Fibroblast of gingiva (primary cell): ENCODE results near the gene MISP3.
"Not testable (repeated sequence)": the region's sequence is repeated elsewhere in the genome, so short reads cannot be mapped to it uniquely, and the experiment has no call there.

Experiments
- DNase-seq: peaks from one replicate; pipeline ENCODE4 v3.0.0-alpha.2; 2011; ENCODE audit warnings: low read depth

Gene MISP3

DNA sequence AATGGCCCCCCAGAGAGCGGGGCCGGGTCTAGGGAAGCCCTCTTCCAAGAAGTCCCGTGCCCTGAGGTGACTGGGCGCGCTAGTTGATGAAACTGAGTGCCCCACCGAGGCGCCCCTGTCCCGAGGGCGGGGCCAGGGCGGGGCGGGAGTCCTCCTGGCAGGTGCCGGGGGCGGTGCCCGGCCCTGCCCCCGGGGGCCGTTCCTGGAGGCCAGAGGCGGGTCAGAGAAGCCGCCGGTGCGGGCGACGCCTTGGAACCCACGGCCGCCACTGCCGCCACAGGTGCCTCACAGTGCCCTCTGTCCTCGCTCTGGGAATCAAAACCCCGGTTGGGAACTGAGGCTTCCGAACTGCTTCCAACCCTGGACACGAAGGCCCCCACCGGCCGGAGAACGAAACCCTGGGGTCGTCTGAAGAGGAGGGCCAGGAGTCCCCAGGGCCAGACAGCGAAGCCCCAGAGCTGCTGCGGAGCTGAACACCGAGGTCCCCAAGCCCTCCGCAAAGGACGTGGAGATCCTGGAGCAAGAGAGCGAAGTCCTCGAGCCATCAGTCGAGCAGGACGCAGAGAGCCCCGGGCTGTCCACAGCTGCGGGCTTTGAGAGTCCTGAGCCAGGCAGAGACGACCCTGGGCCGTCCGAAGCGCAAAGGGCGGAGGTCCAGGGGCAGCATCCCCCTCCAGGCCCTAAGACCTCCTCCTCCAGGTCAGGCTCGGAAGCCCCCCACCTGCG is at the start of gene MISP3:
MISP3 (plus strand) TSS at position 252 of the 726 bp plus-strand sequence. CDS start 524 bp downstream, outside the sequence.
- DNase-seq: peak; percentile 20

- peak; percentile 32 for DNase-seq
Measured at GRCh38 chr19:14023404-14024235, 49.0 kb upstream of the MISP3 start.

DNA sequence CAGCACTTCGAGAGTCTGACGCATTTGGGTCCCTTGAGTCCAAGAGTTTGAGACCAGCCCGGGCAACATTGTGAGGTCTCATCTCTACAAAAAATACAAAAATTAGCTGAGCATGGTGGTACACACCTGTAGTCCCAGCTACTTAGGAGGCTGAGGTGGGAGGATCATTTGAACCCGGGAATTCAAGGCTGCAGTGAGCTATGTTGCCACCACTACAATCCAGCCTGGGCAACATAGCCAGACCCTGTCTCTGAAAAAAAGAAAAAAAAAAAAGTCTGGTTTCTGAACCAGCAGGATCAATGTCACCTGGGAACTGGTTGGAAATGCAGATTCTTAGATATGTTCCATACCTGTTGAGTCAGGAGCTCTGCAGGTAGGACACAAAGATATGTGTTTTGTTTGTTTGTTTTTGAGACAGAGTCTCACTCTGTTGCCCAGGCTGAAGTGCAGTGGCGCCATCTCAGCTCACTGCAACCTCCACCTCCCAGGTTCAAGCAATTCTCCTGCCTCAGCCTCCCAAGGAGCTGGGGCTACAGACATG is 45.9 kb upstream of the MISP3 start:
- not testable (repeated sequence) for DNase-seq

DNA sequence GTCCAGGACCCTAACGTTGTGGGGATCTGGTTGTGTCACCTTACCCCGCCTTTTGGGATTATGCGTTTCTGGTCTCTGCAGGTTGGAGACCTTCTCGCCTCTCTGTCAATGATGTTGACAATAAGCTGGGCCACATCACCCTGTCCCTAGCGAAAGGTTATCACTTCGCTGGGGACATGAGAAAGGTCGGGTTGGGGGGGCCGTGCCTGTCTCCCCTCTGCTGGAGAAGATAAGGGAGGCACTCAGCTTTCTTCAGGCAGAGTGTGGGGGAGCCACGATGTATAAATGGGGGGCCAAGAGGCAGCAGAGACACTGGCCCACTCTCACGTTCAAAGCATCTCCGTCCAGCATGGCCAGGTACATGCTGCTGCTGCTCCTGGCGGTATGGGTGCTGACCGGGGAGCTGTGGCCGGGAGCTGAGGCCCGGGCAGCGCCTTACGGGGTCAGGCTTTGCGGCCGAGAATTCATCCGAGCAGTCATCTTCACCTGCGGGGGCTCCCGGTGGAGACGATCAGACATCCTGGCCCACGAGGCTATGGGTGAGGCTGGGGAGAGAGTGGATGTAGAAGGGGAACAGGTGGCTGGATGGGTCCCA is 44.6 kb upstream of the MISP3 start, which contains the start of gene RLN3:
RLN3 (plus strand) TSS at position 293 of the 595 bp plus-strand sequence; CDS start at position 350, 57 bp downstream.
- DNase-seq: no peak

DNA sequence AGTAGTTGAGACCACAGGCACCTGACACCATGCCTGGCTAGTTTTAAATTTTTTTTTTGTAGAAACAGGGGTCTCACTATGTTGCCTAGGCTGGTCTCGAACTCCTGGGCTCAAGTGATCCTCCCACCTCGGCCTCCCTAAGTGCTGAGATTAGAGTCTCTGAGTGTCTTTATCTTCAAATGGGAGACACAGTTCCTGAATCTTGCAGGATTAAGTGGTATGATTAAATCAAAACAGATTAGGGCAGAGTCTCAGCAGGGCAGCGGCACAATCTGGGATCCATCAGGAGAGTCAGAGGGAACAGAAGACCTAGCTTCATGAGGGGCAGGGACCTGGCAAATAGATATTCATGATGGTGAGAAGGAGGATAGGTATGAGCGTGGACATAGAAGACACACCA is 43.7 kb upstream of the MISP3 start:
- no peak for DNase-seq

DNA sequence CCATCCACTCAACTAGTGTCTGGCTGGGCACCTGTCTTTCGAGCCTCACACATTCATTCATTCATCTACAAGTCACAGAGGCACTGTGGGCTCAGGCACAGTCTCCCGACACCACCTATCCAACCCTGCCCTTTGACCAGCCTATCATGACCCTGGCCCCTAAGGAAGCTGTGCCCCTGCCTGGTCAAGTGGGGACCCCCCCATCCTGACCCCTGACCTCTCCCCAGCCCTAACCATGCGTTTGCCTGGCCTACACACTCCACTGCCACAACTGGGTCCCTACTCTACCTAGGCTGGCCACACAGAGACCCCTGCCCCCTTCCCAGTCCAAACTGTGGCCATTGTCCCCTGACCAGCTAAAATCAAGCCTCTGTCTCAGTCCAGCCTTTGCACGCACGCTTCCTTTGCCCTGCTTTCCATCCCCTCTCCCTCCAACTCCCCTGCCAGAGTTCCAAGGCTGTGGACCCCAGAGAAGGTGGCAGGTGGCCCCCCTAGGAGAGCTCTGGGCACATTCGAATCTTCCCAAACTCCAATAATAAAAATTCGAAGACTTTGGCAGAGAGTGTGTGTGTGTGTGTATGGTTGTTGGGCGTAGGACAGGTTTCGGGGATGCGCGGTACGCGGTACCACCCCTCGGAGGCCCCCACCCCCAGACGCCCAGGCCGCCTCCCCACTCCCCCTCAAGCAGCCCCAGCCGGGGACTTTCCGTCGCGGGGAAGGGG is 41.4 kb upstream of the MISP3 start:
- no peak for DNase-seq

- DNase-seq: peak; percentile 24
Measured at GRCh38 chr19:14031719-14032480, 40.7 kb upstream of the MISP3 start, which contains the start of gene IL27RA. TSS of gene IL27RA (plus strand) at chr19:14031762. CDS start at chr19:14031873, 111 bp downstream.

DNA sequence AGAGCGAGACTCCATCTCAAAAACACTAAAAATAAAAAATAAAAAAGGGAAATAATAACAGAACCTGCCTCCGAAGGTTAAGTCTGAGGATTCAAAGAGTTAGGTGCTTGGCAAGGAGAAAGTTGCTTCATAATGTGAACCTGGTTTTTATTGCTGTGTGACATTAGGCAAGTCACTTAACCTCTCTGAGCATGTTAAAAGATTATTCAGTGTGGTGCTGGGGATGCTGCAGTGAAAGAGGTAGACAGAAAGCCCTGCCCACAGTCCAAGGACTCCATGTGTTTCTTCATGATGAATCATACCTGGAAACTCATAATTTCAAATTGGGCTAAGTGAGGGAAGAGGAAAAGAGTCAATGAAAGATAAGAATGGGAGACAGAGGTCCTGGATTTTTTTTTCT is 38.6 kb upstream of the MISP3 start:
- no peak for DNase-seq

- not testable (repeated sequence) for DNase-seq
Measured at GRCh38 chr19:14035159-14035558, 37.4 kb upstream of the MISP3 start.

DNA sequence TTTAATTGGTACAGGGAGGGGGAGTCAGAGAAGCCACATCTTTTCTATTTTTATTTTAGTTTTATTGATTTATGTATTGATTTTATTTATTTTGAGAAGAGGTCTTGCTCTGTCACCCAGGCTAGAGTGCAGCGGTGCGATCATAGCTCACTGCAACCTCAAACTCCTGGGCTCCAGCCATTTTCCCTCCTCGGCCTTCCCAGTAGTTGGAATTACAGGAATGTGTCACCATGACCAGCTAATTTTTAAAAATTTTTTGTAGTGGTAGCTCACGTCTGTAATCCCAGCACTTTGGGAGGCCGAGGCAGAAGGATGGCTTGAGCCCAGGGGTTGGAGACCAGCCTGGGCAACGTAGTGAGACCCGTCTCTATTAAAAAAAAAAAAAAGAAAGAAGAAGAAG is 36.9 kb upstream of the MISP3 start:
- DNase-seq: peak; percentile 41

- DNase-seq: no peak
Measured at GRCh38 chr19:14039181-14039580, 33.4 kb upstream of the MISP3 start.

DNA sequence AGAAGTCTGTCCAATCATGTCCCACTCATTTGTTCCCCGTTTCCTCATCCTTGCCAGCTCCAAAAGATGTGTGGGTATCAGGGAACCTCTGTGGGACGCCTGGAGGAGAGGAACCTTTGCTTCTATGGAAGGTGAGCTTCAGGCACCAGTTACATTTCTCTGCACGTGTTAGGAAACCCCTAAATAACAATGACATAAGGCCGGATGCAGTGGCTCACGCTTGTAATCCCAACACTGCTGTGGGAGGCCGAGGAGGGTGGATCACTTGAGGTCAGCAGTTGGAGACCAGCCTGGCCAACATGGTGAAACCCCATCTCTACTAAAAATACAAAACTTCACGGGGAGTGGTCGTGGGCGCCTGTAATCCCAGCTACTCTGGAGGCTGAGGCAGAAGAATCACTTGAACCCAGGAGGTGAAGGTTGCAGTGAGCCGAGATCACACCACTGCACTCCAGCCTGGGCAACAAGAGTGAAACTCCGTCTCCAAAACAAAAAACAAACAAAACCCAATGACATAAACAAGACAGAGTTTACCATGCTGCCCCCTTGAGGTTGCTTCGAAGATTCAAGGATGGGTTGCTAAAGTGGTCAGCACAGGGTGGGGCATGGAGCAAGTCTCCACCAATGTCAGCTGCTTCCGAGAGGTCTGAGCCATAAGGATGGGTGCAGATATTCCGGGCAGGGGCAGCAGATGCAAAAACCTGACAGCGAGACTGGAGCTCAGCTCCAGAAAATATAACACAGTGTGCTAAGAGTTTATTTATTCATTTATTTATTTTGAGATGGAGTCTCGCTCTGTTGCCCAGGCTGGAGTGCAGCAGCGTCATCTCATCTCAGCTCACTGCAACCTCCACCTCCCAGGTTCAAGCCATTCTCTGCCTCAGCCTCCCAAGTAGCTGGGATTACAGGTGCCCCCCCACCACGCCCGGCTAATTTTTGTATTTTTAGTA is 29.7 kb upstream of the MISP3 start:
- DNase-seq: peak; percentile 75

GRCh38 chr19:14047866-14048265 is 24.7 kb upstream of the MISP3 start:
- not testable (repeated sequence) for DNase-seq

DNA sequence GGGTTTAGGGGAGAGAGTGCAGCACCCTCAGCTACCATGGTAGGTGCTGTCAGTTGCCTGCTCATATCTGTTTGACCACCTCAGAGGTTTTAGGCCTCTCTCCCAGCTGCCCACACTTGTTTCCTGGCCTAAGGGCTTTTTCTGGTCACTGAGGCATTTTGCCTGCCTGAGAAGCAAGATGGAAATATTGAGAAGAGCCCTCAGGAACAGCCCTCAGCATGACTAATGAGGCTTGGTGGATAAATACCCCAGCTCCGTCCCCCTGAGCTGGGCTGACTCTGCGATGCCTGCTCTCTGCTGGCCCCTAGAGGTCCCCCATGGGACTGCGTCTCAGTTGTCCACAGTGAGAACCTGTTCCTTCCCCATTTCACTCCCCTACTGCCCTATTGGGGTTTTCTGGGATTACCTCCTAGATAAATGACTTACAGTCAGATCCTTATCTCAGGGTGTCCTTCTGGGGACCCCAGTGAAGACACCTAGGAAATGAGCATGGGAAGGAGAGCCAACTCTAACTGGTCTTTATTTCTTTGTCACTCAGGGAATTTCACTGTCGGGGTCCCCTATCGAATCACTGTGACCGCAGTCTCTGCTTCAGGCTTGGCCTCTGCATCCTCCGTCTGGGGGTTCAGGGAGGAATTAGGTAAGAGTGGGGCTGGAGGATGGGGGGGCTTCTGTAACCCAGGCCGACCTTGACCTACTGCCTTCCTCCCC is 24.0 kb upstream of the MISP3 start:
- no peak for DNase-seq

DNA sequence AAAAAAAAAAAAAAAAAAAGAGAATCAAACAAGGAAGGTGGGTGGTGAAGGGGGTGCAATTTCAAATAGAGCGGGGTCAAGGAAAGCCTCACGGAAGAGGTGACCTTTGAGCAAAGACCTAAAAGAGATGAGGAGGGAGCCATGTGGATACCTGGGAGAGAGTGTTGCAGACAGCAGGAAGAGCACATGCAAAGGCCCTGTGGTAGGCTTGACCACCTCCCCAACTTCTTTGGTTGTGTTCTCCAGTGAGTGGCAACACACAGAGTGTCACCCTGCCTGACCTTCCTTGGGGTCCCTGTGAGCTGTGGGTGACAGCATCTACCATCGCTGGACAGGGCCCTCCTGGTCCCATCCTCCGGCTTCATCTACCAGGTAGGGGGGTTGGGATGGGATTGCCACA is 22.1 kb upstream of the MISP3 start:
- DNase-seq: no peak

DNA sequence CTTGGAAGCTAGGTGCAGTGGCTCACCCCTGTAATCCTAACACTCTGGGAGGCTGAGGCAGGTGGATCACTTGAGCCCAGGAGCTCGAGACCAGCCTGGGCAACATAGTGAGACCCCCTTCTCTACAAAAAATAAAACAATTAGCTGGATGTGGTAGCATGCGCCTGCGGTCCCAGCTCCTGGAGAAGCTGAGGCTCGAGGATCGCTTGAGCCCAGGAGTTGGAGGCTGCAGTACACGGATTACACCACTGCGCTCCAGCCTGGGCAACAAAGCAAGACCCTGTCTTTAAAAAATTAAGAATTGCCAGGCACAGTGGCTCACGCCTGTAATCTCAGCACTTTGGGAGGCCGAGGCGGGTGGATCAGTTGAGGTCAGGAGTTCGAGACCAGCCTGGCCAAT is 21.6 kb upstream of the MISP3 start:
- not testable (repeated sequence) for DNase-seq

GRCh38 chr19:14051980-14052379 is 20.6 kb upstream of the MISP3 start:
- DNase-seq: no peak

DNA sequence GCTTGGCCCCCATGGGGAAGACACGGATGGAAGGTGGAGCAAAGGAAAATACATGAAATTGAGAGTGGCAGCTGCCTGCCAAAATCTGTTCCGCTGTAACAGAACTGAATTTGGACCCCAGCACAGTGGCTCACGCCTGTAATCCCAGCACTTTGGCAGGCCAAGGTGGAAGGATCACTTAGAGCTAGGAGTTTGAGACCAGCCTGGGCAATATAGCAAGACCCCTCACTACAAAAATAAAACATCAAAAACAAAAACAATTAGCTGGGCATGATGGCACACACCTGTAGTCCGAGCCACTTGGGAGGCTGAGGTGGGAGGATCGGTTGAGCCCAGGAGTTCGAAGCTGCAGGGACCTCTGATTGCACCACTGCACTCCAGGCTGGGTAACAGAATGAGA is 20.1 kb upstream of the MISP3 start:
- no peak for DNase-seq

- DNase-seq: no peak
Measured at GRCh38 chr19:14053032-14053431, 19.6 kb upstream of the MISP3 start.
